Hematopoietic multipotent progenitor cell treated with erythropoietin and hydrocortisone succinate and interleukin-3 and kit ligand, for 6 days (in vitro differentiated cells): ENCODE measurements around the gene DSC2.
"Not testable (repeated sequence)": the region's sequence is repeated elsewhere in the genome, so short reads cannot be mapped to it uniquely, and the experiment has no call there.

Source experiments
- DNase-seq: peaks from one replicate; pipeline ENCODE4 v3.0.0-alpha.2; 2015

Gene DSC2

GRCh38 chr18:31102025-31102684 lies at the start of gene DSC2:
Gene DSC2 (minus strand): TSS chr18:31102421. CDS start chr18:31101971, 450 bp downstream.
- DNase-seq, result no peak

GRCh38 chr18:31149351-31149750 lies 47.1 kb upstream of the DSC2 start:
- DNase-seq, result no peak

GRCh38 chr18:31148600-31148999 lies 46.4 kb upstream of the DSC2 start:
- no peak for DNase-seq

GRCh38 chr18:31146809-31147208 lies 44.6 kb upstream of the DSC2 start:
- peak; percentile 7 for DNase-seq

GRCh38 chr18:31143025-31143424 lies 40.8 kb upstream of the DSC2 start:
- no peak for DNase-seq

GRCh38 chr18:31138709-31139108 lies 36.5 kb upstream of the DSC2 start:
- no peak for DNase-seq

GRCh38 chr18:31134988-31135529 lies 32.8 kb upstream of the DSC2 start:
- DNase-seq, result no peak

GRCh38 chr18:31129398-31130115 lies 27.3 kb upstream of the DSC2 start:
- DNase-seq, result no peak

- no peak for DNase-seq
These were observed 23.7 kb upstream of the DSC2 start for GRCh38 chr18:31125878-31126277.

- DNase-seq, result not testable (repeated sequence)
These were observed 20.9 kb upstream of the DSC2 start for GRCh38 chr18:31123125-31123524.

- DNase-seq, result no peak
These were observed 18.4 kb upstream of the DSC2 start for GRCh38 chr18:31120594-31120993.

GRCh38 chr18:31116853-31117595 lies 14.8 kb upstream of the DSC2 start:
- no peak for DNase-seq

GRCh38 chr18:31112804-31113203 lies 10.6 kb upstream of the DSC2 start:
- no peak for DNase-seq

GRCh38 chr18:31105733-31106132 lies 3.5 kb upstream of the DSC2 start:
- DNase-seq, result no peak

GRCh38 chr18:31104444-31104843 lies 2.2 kb upstream of the DSC2 start:
- no peak for DNase-seq

GRCh38 chr18:31103423-31103822 lies 1.2 kb upstream of the DSC2 start:
- no peak for DNase-seq

- DNase-seq, result no peak
These were observed 720 bp upstream of the DSC2 start for GRCh38 chr18:31102941-31103340.

GRCh38 chr18:31101183-31102024 lies 817 bp downstream of the DSC2 start:
- DNase-seq, result peak; percentile 17

- no peak for DNase-seq
These were observed 1.6 kb downstream of the DSC2 start for GRCh38 chr18:31100436-31101182.

GRCh38 chr18:31099450-31100230 lies 2.6 kb downstream of the DSC2 start:
- no peak for DNase-seq

GRCh38 chr18:31098878-31099277 lies 3.3 kb downstream of the DSC2 start:
- no peak for DNase-seq
